Measurements from ENCODE around the gene TUFM. TPM values are rescaled to one million over a fixed set of nuclear protein-coding genes. Genes with fewer than 3 reads are reported as not detected.

The TUFM gene
- total RNA-seq, 1 donor from 2014 or later, result 143 TPM

DNA sequence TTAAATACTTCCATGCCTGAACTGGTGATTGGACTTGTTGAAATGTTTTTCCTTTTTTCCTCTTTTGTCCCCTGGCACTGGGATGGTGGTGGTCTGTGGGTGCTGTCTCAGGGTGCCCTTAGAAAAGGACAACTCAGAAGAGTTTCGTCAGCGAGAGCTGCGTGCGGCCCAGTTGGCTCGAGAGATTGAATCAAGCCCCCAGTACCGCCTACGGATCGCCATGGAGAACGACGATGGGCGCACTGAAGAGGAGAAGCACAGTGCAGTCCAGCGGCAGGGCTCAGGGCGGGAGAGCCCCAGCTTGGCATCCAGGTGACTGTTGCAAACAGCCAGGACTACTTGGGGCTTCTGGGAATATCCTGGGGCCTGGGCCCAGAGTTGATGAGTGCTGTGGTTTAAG is 16.4 kb downstream of the TUFM start:
- TF ChIP-seq, protein P1, sequence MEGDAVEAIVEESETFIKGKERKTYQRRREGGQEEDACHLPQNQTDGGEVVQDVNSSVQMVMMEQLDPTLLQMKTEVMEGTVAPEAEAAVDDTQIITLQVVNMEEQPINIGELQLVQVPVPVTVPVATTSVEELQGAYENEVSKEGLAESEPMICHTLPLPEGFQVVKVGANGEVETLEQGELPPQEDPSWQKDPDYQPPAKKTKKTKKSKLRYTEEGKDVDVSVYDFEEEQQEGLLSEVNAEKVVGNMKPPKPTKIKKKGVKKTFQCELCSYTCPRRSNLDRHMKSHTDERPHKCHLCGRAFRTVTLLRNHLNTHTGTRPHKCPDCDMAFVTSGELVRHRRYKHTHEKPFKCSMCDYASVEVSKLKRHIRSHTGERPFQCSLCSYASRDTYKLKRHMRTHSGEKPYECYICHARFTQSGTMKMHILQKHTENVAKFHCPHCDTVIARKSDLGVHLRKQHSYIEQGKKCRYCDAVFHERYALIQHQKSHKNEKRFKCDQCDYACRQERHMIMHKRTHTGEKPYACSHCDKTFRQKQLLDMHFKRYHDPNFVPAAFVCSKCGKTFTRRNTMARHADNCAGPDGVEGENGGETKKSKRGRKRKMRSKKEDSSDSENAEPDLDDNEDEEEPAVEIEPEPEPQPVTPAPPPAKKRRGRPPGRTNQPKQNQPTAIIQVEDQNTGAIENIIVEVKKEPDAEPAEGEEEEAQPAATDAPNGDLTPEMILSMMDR (IDR thresholded peaks at IDR 0.05; ENCODE audit: partially characterized antibody, unreplicated experiment), result no peak
- peaks cover 6% of the 10 kb centered on the region for H3K27me3 Mint-ChIP-seq (ENCODE audit: unreplicated experiment)
- peaks cover 18% of the 10 kb centered on the region for H3K4me1 Mint-ChIP-seq (ENCODE audit: low read depth, unreplicated experiment)
- H3K4me3 Mint-ChIP-seq (ENCODE audit: unreplicated experiment), result no peak overlapping the region
- no peak for DNase-seq
- H3K36me3 Mint-ChIP-seq (ENCODE audit: unreplicated experiment), result peaks cover 4% of the 10 kb centered on the region
- H3K9me3 Mint-ChIP-seq (ENCODE audit: unreplicated experiment), result peaks cover 5% of the 10 kb centered on the region
- no peak overlapping the region for H3K27ac Mint-ChIP-seq (ENCODE audit: unreplicated experiment)

DNA sequence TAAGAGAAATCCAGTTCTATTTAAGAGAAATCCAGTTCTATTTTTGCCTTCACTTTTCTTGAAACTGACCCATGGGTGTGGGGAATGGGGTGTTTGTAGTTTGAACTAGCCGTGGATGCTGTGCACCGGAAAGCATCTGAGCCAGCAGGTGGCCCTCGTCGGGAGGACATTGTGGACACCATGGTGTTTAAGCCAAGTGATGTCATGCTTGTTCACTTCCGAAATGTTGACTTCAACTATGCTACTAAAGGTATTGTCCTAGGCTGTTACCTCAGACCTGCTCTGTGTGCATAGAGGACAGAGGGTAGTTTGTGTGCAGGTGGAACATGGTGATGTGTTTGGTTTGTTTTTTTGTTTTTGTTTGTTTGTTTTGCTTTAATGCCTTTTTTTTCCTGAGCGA is 20.0 kb downstream of the TUFM start:
- peaks cover 20% of the 10 kb centered on the region for H3K4me1 Mint-ChIP-seq (ENCODE audit: low read depth, unreplicated experiment)
- H3K9me3 Mint-ChIP-seq (ENCODE audit: unreplicated experiment), result peaks cover 7% of the 10 kb centered on the region
- peak overlapping the region; percentile 45 for H3K27ac Mint-ChIP-seq (ENCODE audit: unreplicated experiment)
- H3K27me3 Mint-ChIP-seq (ENCODE audit: unreplicated experiment), result peaks cover 12% of the 10 kb centered on the region
- no peak for DNase-seq
- peaks cover 4% of the 10 kb centered on the region for H3K36me3 Mint-ChIP-seq (ENCODE audit: unreplicated experiment)
- TF ChIP-seq, protein P1 (IDR thresholded peaks at IDR 0.05; ENCODE audit: partially characterized antibody, unreplicated experiment), result no peak
- peak overlapping the region; percentile 96 for H3K4me3 Mint-ChIP-seq (ENCODE audit: unreplicated experiment)

DNA sequence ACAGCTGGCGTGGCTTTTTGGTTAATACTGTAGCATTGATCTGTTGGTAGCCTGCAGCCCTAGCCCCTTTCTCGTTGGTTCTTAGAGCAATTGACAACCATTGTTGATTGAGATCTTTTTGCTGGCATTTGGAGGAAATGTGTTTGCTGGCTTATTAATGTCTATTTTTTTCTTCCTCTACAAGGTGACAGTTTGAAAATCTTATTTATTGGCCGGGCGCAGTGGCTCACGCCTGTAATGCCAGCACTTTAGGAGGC is 21.5 kb downstream of the TUFM start:
- Mint-ChIP-seq H3K9me3 (ENCODE audit: unreplicated experiment) (peaks cover 7% of the 10 kb centered on the region), H3K36me3 (ENCODE audit: unreplicated experiment) (no peaks in the 10 kb centered on the region), H3K4me1 (ENCODE audit: low read depth, unreplicated experiment) (peaks cover 18% of the 10 kb centered on the region), H3K27me3 (ENCODE audit: unreplicated experiment) (peaks cover 16% of the 10 kb centered on the region), H3K4me3 (ENCODE audit: unreplicated experiment) (peak overlapping the region; percentile 96), H3K27ac (ENCODE audit: unreplicated experiment) (peak overlapping the region; percentile 94)
- TF ChIP-seq, protein P1 (IDR thresholded peaks at IDR 0.05; ENCODE audit: partially characterized antibody, unreplicated experiment), result no peak
- DNase-seq, result no peak

DNA sequence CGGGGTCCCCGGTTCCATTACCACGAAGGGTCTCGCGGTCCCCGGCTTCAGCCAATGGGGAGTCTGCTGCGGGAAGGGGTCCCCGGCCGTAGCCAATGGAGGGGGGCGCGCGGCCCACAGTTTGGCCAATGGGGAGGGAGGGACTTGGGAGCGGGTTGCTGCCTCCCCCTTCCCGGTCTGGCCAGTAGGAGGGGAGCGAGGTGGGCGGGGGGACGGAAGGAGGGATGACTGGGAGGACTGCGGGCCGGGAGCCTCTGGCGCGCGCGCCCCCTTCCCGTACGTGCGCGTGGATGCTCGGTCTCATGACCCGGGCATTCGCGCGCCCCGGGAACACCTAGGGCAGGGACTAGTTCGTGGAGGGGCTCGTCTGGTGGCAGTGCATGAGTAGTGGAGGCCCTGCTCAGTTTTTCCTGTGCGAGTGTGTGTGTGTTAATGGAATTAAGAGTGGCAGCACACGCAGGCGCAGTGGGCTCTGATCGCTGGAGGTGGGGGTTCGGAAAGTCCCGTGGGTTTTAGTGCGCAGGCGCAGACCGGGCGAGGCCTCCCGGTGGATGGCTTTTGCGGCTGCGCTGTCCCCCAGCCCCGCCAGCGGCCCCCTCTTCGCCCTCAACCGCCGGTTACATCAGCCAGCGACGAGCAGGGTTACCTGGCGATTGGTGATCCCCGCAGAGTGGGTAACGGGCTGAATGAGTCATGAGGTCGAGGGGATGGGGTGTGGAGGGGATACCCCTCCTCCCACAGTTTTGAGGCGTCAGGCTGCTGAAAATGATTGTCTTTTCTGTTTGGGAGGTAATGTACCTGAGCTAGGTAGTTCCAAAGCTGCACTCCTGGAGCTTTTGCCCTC is 22.1 kb downstream of the TUFM start:
- H3K27ac Mint-ChIP-seq (ENCODE audit: unreplicated experiment), result peak overlapping the region; percentile 94
- H3K9me3 Mint-ChIP-seq (ENCODE audit: unreplicated experiment), result peaks cover 7% of the 10 kb centered on the region
- TF ChIP-seq, protein P1 (IDR thresholded peaks at IDR 0.05; ENCODE audit: partially characterized antibody, unreplicated experiment), result peak; percentile 48
- no peaks in the 10 kb centered on the region for H3K36me3 Mint-ChIP-seq (ENCODE audit: unreplicated experiment)
- H3K4me3 Mint-ChIP-seq (ENCODE audit: unreplicated experiment), result peak overlapping the region; percentile 96
- H3K4me1 Mint-ChIP-seq (ENCODE audit: low read depth, unreplicated experiment), result peaks cover 18% of the 10 kb centered on the region
- peak; percentile 99 for DNase-seq
- H3K27me3 Mint-ChIP-seq (ENCODE audit: unreplicated experiment), result peaks cover 16% of the 10 kb centered on the region

DNA sequence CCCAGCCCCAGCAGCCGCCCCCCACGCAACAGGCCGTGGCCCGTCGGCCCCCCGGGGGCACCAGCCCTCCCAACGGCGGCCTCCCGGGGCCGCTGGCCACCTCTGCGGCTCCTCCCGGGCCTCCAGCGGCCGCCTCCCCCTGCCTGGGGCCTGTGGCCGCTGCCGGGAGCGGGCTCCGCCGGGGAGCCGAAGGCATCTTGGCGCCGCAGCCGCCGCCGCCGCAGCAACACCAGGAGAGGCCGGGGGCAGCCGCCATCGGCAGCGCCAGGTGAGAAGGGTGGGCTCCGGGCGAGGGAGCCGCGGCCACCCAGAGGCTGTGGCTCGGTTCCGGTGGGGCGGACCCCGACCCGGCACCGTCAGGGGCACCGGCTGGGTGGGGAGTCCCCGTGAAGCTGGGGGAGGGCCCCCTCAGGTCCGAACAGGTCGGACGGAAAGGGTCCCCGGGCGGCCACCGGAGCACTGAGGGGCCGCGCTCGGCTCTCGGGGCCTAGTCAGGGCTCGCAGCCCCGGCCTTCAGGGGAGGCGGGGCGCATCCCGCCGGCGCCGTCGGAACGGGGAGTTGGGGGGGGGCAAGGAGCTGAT is 22.8 kb downstream of the TUFM start:
- peak overlapping the region; percentile 96 for H3K4me3 Mint-ChIP-seq (ENCODE audit: unreplicated experiment)
- peaks cover 5% of the 10 kb centered on the region for H3K9me3 Mint-ChIP-seq (ENCODE audit: unreplicated experiment)
- TF ChIP-seq, protein P1 (IDR thresholded peaks at IDR 0.05; ENCODE audit: partially characterized antibody, unreplicated experiment), result no peak
- H3K4me1 Mint-ChIP-seq (ENCODE audit: low read depth, unreplicated experiment), result peaks cover 18% of the 10 kb centered on the region
- peaks cover 16% of the 10 kb centered on the region for H3K27me3 Mint-ChIP-seq (ENCODE audit: unreplicated experiment)
- no peaks in the 10 kb centered on the region for H3K36me3 Mint-ChIP-seq (ENCODE audit: unreplicated experiment)
- peak; percentile 52 for DNase-seq
- H3K27ac Mint-ChIP-seq (ENCODE audit: unreplicated experiment), result no peak overlapping the region
